Endothelial cell of umbilical vein (primary cell): ENCODE data around the gene ANKS1B. TPM values are rescaled to one million over a fixed set of nuclear protein-coding genes. Genes with fewer than 3 reads are reported as not detected.

Experiments used
- BruUV-seq: library from RNA; stranded (reverse); fragments of 400-500 nt; replicated peaks from 2 replicates; lab custom pipeline; 2021; lab: Mats Ljungman, UMichigan
- CTCF ChIA-PET: fragments of 300-600, 350-600 bp; sonication (Branson Sonifier 250); formaldehyde crosslinking; loops from one replicate; lab custom pipeline; 2021; ENCODE audit warnings: antibody characterized with exemption, inconsistent platforms; lab: Charles Lee
- POLR2A ChIA-PET: fragments of 300-600, 350-600 bp; sonication (Branson Sonifier 250); formaldehyde crosslinking; loops from one replicate; lab custom pipeline; 2021; ENCODE audit warnings: antibody characterized with exemption, inconsistent platforms; lab: Charles Lee
- DNase-seq: peaks from one replicate; pipeline ENCODE4 v3.0.0-alpha.2; 2011; ENCODE audit warnings: low read depth, low spot score
- FAIRE-seq: peaks from 2 replicates; lab custom pipeline; 2011; peaks lifted over from hg19 to GRCh38; lab: Jason Lieb, UNC
- H2AFZ ChIP-seq: 2 replicates; pipeline ENCODE4 v1.6.0; 2012; ENCODE audit warnings: low read depth, low read length, control low read depth, inconsistent platforms
- H3K27ac ChIP-seq: 2 replicates; pipeline ENCODE4 v1.5.1; 2011; ENCODE audit warnings: low read depth, mild to moderate bottlenecking, control low read depth, low read length, moderate library complexity; ENCODE audit not compliant: insufficient read depth
- H3K27me3 ChIP-seq, 2 experiments: 2 replicates each; pipeline versions ENCODE4 v1.6.0 to v1.6.1; 2011; ENCODE audit warnings: low read length in 2 of 2, mixed read lengths in 1 of 2; ENCODE audit not compliant: control insufficient read depth in 2 of 2, insufficient read depth in 2 of 2
- H3K36me3 ChIP-seq, 2 experiments: 2 replicates in 1 of 2; 3 replicates in 1 of 2; pipeline ENCODE4 v1.5.1; 2011; ENCODE audit warnings: low read length in 2 of 2, mild to moderate bottlenecking in 1 of 2, moderate library complexity in 1 of 2; ENCODE audit not compliant: control insufficient read depth in 2 of 2, insufficient read depth in 2 of 2; ENCODE audit errors: extremely low read depth in 1 of 2
- H3K4me1 ChIP-seq: 3 replicates; pipeline ENCODE4 v1.5.1; 2011; ENCODE audit warnings: mild to moderate bottlenecking, low read length; ENCODE audit not compliant: control insufficient read depth, insufficient read depth; ENCODE audit errors: extremely low read depth
- H3K4me2 ChIP-seq: 2 replicates; pipeline ENCODE4 v1.6.1; 2011; ENCODE audit warnings: low read length, control low read depth, mixed read lengths; ENCODE audit not compliant: insufficient read depth
- H3K4me3 ChIP-seq, 3 experiments: fragments of 200-600 bp in 1 of 3; sonication (generic), shearing (Covaris generic) in 1 of 3; replicated peaks in 1 of 3; 2 replicates each; pipeline ENCODE4 v1.5.1; 2011 to 2016; ENCODE audit warnings: control low read depth in 3 of 3, low read length in 3 of 3, mild to moderate bottlenecking in 2 of 3, inconsistent platforms in 1 of 3, low read depth in 1 of 3, moderate library complexity in 1 of 3; ENCODE audit not compliant: insufficient read depth in 1 of 3
- H3K79me2 ChIP-seq: 2 replicates; pipeline ENCODE4 v1.6.0; 2012; ENCODE audit warnings: low read length, inconsistent platforms; ENCODE audit not compliant: control insufficient read depth, insufficient read depth
- H3K9ac ChIP-seq: replicated peaks from 2 replicates; pipeline ENCODE3; 2011; ENCODE audit warnings: low read length, control low read depth; ENCODE audit not compliant: insufficient read depth; ENCODE audit errors: extremely low read depth
- H3K9me1 ChIP-seq: replicated peaks from 3 replicates; pipeline ENCODE4 v1.6.0; 2011; ENCODE audit warnings: mild to moderate bottlenecking, low read length; ENCODE audit not compliant: control insufficient read depth, insufficient read depth; ENCODE audit errors: extremely low read depth
- H3K9me3 ChIP-seq: replicated peaks from 2 replicates; pipeline ENCODE4 v1.5.1; 2012; ENCODE audit warnings: low read length, inconsistent platforms; ENCODE audit not compliant: control insufficient read depth, insufficient read depth
- H4K20me1 ChIP-seq: replicated peaks from 2 replicates; pipeline ENCODE3; 2011; ENCODE audit warnings: mild to moderate bottlenecking, low read length; ENCODE audit not compliant: control insufficient read depth, insufficient read depth; ENCODE audit errors: extremely low read depth
- EZH2 ChIP-seq: IDR thresholded peaks from 2 replicates; pipeline ENCODE4 v1.6.1; 2012; ENCODE audit warnings: borderline replicate concordance, low read depth, mild to moderate bottlenecking, moderate library complexity, low read length, inconsistent platforms; ENCODE audit not compliant: severe bottlenecking
- FOS ChIP-seq: IDR thresholded peaks from 2 replicates; pipeline ENCODE4 v1.6.1; 2011; ENCODE audit warnings: mild to moderate bottlenecking, low read length, moderate library complexity, borderline replicate concordance; ENCODE audit not compliant: insufficient read depth
- GATA2 ChIP-seq: IDR thresholded peaks from 2 replicates; pipeline ENCODE4 v1.7.0; 2011; ENCODE audit warnings: low read depth, mild to moderate bottlenecking, moderate library complexity, mixed read lengths, low read length; ENCODE audit not compliant: insufficient read length, insufficient read depth
- JUN ChIP-seq: IDR thresholded peaks from 2 replicates; pipeline ENCODE4 v1.6.1; 2011; ENCODE audit warnings: borderline replicate concordance, low read depth; ENCODE audit not compliant: insufficient read length, insufficient read depth
- MAX ChIP-seq: IDR thresholded peaks from 2 replicates; pipeline ENCODE4 v1.6.1; 2011; ENCODE audit not compliant: insufficient read depth, insufficient read length
- MYC ChIP-seq: IDR thresholded peaks from one replicate; pipeline ENCODE4 v1.6.1; 2011; ENCODE audit warnings: mild to moderate bottlenecking, low read depth, low read length
- POLR2A ChIP-seq: IDR thresholded peaks from 2 replicates; pipeline ENCODE4 v1.6.1; 2012; ENCODE audit warnings: low read depth, mild to moderate bottlenecking, control low read depth, low read length
- POLR2AphosphoS5 ChIP-seq: IDR thresholded peaks from 2 replicates; pipeline ENCODE4 v1.6.1; 2012; ENCODE audit warnings: low read depth, mild to moderate bottlenecking, control low read depth, low read length, moderate library complexity; ENCODE audit not compliant: insufficient read depth
- dilution Hi-C: fragments of 300-500 bp; cut with MboI; formaldehyde crosslinking; loops from one replicate; pipeline ENCODE4 v1.15.0; 2019; ENCODE audit warnings: low sequenced_read_pairs; ENCODE audit not compliant: extremely low pct_ligation_motif_present
- intact Hi-C: fragments of 100-400 bp; cut with micrococcal nuclease; formaldehyde crosslinking; loops from one replicate; pipeline ENCODE4 v1.10.0; 2022
- polyA plus RNA-seq, 4 experiments: library from polyadenylated mRNA; depleted of rRNA in 3 of 4; stranded (reverse) in 3 of 4; unstranded in 1 of 4; fragments of >200 nt; gene quantifications; 2 replicates each; pipeline versions ENCODE4 v1.2.1 to v1.2.3, GENCODE V29; 2011 to 2012; ENCODE audit warnings: missing spikeins in 1 of 4
- total RNA-seq: library from RNA; stranded (reverse); gene quantifications from 2 replicates; pipeline ENCODE4 v1.2.3, GENCODE V29; 2021
- TF ChIP-seq, protein P1 (sequence below), 2 donors: IDR thresholded peaks; 1 replicate in 1 of 2; 2 replicates in 1 of 2; pipeline ENCODE4 v1.5.1; 2011; ENCODE audit warnings: low read length in 2 of 2, mild to moderate bottlenecking in 2 of 2, moderate library complexity in 2 of 2, control low read depth in 1 of 2, inconsistent platforms in 1 of 2, low read depth in 1 of 2; ENCODE audit not compliant: insufficient read depth in 1 of 2; ENCODE audit errors: extremely low read depth in 1 of 2

The ANKS1B gene
- total and polyA plus RNA-seq, 2 donors (not counting 3 experiments of a cell fraction or from before 2014, with no cell fraction given), result 0.15 to 0.38 TPM

DNA sequence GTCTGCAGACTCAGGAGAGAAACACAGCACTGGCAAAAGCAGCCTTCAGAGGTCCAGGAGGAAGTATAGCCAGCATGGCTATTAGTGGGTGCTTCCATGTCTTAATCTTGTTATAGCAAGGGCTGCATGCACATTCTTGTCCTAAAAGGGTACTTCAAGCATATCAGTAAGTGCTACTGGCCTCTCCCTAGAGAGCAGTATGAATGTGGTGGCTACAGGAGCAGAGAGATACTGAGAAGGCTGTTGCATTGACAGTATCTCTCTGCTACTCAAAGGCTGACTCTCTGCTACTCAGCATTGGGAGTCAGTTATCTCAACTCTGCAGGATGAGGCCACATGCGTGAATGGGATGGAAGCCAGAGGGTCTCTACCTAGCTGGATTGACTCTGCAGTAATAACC lies 335.2 kb downstream of the ANKS1B start:
- H3K4me2 ChIP-seq, result no peak overlapping the region
- intact Hi-C loops (no loop called here), dilution Hi-C loops (no loop called here)
- H3K36me3 ChIP-seq, result no peaks in the 10 kb centered on the region
- ChIA-PET POLR2A (no interaction called here), CTCF (no interaction called here)
- FAIRE-seq (no peak), DNase-seq (no peak)
- BruUV-seq, result no TSS peak
- H3K4me1 ChIP-seq, result no peaks in the 10 kb centered on the region
- H3K9me1 ChIP-seq, result no peaks in the 10 kb centered on the region
- H4K20me1 ChIP-seq, result no peaks in the 10 kb centered on the region
- H3K79me2 ChIP-seq, result no peaks in the 10 kb centered on the region
- H2AFZ ChIP-seq, result no peak overlapping the region
- no peaks in the 10 kb centered on the region for H3K27me3 ChIP-seq
- peaks cover 5% of the 10 kb centered on the region for H3K9me3 ChIP-seq
- H3K27ac ChIP-seq, result no peak overlapping the region
- H3K9ac ChIP-seq, result no peak overlapping the region
- no peak for TF ChIP-seq FOS
- no peak for TF ChIP-seq POLR2A
- no peak for TF ChIP-seq MAX
- TF ChIP-seq POLR2AphosphoS5, result no peak
- TF ChIP-seq GATA2, result no peak
- no peak for TF ChIP-seq JUN
- TF ChIP-seq MYC, result no peak
- no peak for TF ChIP-seq EZH2
- TF ChIP-seq, protein P1, sequence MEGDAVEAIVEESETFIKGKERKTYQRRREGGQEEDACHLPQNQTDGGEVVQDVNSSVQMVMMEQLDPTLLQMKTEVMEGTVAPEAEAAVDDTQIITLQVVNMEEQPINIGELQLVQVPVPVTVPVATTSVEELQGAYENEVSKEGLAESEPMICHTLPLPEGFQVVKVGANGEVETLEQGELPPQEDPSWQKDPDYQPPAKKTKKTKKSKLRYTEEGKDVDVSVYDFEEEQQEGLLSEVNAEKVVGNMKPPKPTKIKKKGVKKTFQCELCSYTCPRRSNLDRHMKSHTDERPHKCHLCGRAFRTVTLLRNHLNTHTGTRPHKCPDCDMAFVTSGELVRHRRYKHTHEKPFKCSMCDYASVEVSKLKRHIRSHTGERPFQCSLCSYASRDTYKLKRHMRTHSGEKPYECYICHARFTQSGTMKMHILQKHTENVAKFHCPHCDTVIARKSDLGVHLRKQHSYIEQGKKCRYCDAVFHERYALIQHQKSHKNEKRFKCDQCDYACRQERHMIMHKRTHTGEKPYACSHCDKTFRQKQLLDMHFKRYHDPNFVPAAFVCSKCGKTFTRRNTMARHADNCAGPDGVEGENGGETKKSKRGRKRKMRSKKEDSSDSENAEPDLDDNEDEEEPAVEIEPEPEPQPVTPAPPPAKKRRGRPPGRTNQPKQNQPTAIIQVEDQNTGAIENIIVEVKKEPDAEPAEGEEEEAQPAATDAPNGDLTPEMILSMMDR (IDR thresholded peaks at IDR 0.05; ENCODE audit: extremely low read depth in 1 of 2, insufficient read depth in 1 of 2, low read depth in 1 of 2, low read length in 2 of 2), result no peak
- H3K4me3 ChIP-seq, result no peak overlapping the region
